ENCODE data around the gene RAN. TPM values are rescaled to one million over a fixed set of nuclear protein-coding genes. Genes with fewer than 3 reads are reported as not detected.

The RAN gene
- total RNA-seq, 1 experiment from 2014 or later, result 1,538 TPM

- Mint-ChIP-seq H3K36me3 (ENCODE audit: insufficient read depth, unreplicated experiment) (no peaks in the 10 kb centered on the region), H3K4me1 (ENCODE audit: low read depth, unreplicated experiment) (no peaks in the 10 kb centered on the region), H3K27ac (ENCODE audit: unreplicated experiment) (no peak overlapping the region), H3K9me3 (ENCODE audit: low read depth, unreplicated experiment) (no peaks in the 10 kb centered on the region), H3K27me3 (ENCODE audit: unreplicated experiment) (peaks cover 79% of the 10 kb centered on the region), H3K4me3 (ENCODE audit: low read depth, unreplicated experiment) (no peak overlapping the region)
- TF ChIP-seq, protein P1, sequence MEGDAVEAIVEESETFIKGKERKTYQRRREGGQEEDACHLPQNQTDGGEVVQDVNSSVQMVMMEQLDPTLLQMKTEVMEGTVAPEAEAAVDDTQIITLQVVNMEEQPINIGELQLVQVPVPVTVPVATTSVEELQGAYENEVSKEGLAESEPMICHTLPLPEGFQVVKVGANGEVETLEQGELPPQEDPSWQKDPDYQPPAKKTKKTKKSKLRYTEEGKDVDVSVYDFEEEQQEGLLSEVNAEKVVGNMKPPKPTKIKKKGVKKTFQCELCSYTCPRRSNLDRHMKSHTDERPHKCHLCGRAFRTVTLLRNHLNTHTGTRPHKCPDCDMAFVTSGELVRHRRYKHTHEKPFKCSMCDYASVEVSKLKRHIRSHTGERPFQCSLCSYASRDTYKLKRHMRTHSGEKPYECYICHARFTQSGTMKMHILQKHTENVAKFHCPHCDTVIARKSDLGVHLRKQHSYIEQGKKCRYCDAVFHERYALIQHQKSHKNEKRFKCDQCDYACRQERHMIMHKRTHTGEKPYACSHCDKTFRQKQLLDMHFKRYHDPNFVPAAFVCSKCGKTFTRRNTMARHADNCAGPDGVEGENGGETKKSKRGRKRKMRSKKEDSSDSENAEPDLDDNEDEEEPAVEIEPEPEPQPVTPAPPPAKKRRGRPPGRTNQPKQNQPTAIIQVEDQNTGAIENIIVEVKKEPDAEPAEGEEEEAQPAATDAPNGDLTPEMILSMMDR (IDR thresholded peaks at IDR 0.05; ENCODE audit: unreplicated experiment), result no peak
- intact Hi-C loops (cut with micrococcal nuclease; ENCODE audit: unreplicated experiment), result no loop called here
- CTCF ChIA-PET, result no interaction called here
- DNase-seq, result no peak
- BruUV-seq (replicated peaks), result no TSS peak
These were observed 50.7 kb downstream of the RAN start for GRCh38 chr12:130922511-130922953.

- no peaks in the 10 kb centered on the region for H3K4me1 Mint-ChIP-seq (ENCODE audit: low read depth, unreplicated experiment)
- peaks cover 78% of the 10 kb centered on the region for H3K27me3 Mint-ChIP-seq (ENCODE audit: unreplicated experiment)
- intact Hi-C loops (cut with micrococcal nuclease; ENCODE audit: unreplicated experiment), result no loop called here
- TF ChIP-seq, protein P1 (IDR thresholded peaks at IDR 0.05; ENCODE audit: unreplicated experiment), result no peak
- CTCF ChIA-PET, result no interaction called here
- no peak for DNase-seq
- H3K36me3 Mint-ChIP-seq (ENCODE audit: insufficient read depth, unreplicated experiment), result no peaks in the 10 kb centered on the region
- H3K4me3 Mint-ChIP-seq (ENCODE audit: low read depth, unreplicated experiment), result no peak overlapping the region
- H3K27ac Mint-ChIP-seq (ENCODE audit: unreplicated experiment), result no peak overlapping the region
- no peaks in the 10 kb centered on the region for H3K9me3 Mint-ChIP-seq (ENCODE audit: low read depth, unreplicated experiment)
- no TSS peak for BruUV-seq (replicated peaks)
These were observed 53.2 kb downstream of the RAN start for GRCh38 chr12:130924966-130925665.

DNA sequence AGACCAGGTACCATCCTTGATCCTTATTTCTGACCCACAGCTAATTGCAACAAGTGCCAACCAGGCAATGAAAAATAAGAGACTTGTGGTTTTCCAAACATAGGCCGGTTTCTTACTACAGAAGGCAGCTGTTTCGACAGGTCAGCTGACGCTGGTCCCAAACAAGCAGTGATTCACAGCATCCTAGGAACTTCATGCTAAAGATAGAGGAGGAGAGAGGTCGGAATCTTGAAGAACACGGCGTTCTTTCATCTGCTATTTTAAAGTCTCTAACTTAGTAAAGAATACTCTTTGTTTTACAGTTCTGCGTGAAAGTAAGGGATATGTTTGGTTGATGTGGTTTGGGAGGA lies 53.8 kb downstream of the RAN start:
- no peaks in the 10 kb centered on the region for H3K4me1 Mint-ChIP-seq (ENCODE audit: low read depth, unreplicated experiment)
- intact Hi-C loops (cut with micrococcal nuclease; ENCODE audit: unreplicated experiment), result no loop called here
- no peaks in the 10 kb centered on the region for H3K36me3 Mint-ChIP-seq (ENCODE audit: insufficient read depth, unreplicated experiment)
- CTCF ChIA-PET, result no interaction called here
- no peak overlapping the region for H3K4me3 Mint-ChIP-seq (ENCODE audit: low read depth, unreplicated experiment)
- BruUV-seq (replicated peaks), result no TSS peak
- TF ChIP-seq, protein P1 (IDR thresholded peaks at IDR 0.05; ENCODE audit: unreplicated experiment), result no peak
- H3K27me3 Mint-ChIP-seq (ENCODE audit: unreplicated experiment), result peaks cover 73% of the 10 kb centered on the region
- DNase-seq, result no peak
- H3K9me3 Mint-ChIP-seq (ENCODE audit: low read depth, unreplicated experiment), result no peaks in the 10 kb centered on the region
- H3K27ac Mint-ChIP-seq (ENCODE audit: unreplicated experiment), result no peak overlapping the region

Other genes with a start within 250 kb of the RAN start
- gene RIMBP2, start 155.8 kb upstream of the RAN start, total RNA-seq (2022), result 6.1 and 6.2 TPM in 2 replicates
- 21.0 and 26.7 TPM in 2 replicates for gene STX2, start 32.8 kb upstream of the RAN start, total RNA-seq (2022)
- not detected in 2 replicates for gene ADGRD1, start 81.8 kb downstream of the RAN start, total RNA-seq (2022)